ENCODE results near the gene DAAM2. TPM values are rescaled to one million over a fixed set of nuclear protein-coding genes. Genes with fewer than 3 reads are reported as not detected.

DAAM2 gene
- total and polyA plus RNA-seq, 8 donors = 9.3 to 78.8 (median 19.3) TPM

DNA sequence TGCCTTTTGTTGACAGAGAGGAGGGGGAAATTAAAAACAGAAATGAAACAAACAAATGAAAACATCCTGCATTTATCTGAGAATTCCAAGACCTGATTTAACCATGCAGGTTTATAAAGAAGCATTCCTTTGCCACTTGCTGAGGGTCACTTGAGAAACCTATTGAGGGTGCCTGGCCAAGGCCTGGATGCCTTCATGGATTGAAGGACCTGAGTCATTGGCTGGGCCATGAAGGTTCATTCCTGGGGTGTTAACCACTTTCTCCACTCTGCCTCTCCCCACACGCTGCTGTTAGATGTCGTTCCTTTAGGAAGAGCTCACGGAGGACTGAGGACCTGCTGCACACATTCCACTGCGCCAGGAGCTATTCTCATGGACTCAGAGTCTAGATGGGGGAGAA, 49.7 kb downstream of the DAAM2 start:
- no peak for DNase-seq
- Histone ChIP-seq H3K4me3 (no peak overlapping the region), H3K27me3 (no peaks in the 10 kb centered on the region), H3K9me3 (no peaks in the 10 kb centered on the region), H3K27ac (peak overlapping the region in 1 of 5 donors; percentile 17), H3K4me1 (peaks cover 0 to 62% (median 16%) of the 10 kb centered on the region in 4 donors), H3K36me3 (no peaks in the 10 kb centered on the region)
- WGBS, 5 donors = 90 to 100% (median 92%) methylated on average over 4 of the region's 4 CpGs
- intact Hi-C loops (cut with DNase I; ENCODE audit: low total_unique reads) = no loop called here
- TF ChIP-seq POLR2AphosphoS5 (IDR thresholded peaks at IDR 0.05) (no peak), EP300 (IDR thresholded peaks at IDR 0.05) (no peak)
- TF ChIP-seq, protein P1, sequence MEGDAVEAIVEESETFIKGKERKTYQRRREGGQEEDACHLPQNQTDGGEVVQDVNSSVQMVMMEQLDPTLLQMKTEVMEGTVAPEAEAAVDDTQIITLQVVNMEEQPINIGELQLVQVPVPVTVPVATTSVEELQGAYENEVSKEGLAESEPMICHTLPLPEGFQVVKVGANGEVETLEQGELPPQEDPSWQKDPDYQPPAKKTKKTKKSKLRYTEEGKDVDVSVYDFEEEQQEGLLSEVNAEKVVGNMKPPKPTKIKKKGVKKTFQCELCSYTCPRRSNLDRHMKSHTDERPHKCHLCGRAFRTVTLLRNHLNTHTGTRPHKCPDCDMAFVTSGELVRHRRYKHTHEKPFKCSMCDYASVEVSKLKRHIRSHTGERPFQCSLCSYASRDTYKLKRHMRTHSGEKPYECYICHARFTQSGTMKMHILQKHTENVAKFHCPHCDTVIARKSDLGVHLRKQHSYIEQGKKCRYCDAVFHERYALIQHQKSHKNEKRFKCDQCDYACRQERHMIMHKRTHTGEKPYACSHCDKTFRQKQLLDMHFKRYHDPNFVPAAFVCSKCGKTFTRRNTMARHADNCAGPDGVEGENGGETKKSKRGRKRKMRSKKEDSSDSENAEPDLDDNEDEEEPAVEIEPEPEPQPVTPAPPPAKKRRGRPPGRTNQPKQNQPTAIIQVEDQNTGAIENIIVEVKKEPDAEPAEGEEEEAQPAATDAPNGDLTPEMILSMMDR (IDR thresholded peaks at IDR 0.05) = no peak

DNA sequence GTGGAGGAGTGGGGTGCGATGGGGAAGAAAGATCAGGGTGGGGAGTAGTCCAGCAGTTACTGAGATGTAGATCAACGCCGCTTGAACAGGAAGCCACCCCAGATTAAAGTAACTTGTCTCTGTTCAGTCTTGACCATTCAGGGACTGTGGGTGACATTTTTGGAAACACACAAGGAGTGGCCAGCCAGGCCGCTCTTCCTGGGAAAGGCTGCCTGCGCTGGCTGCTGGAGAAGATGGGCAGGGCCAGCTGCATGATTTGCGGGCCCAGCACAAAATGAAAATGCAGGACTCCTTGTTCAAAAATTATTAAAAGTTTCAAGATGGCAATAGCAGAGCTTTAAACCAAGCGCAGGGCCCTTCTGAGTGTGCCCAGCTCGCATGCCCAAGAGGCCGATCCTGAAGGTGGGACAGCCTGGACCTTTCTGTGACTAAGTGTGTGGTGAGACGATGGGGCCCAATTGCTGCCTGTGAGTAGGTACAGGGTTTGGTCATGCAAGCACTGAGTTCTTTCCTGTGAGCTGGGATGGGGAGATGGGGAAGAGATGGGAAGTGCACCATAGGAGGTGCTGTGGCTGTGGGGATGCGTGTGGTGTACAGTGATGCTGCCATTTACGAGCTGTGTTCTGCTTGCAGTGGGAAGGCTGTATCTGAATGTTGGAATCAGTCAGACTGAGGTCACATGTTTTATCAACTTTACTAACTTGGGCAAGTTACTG, 51.3 kb downstream of the DAAM2 start:
- Histone ChIP-seq H3K36me3 (no peaks in the 10 kb centered on the region), H3K9me3 (no peaks in the 10 kb centered on the region), H3K27ac (peak overlapping the region in 2 of 5 donors; percentile 0 to 46), H3K4me3 (no peak overlapping the region), H3K27me3 (no peaks in the 10 kb centered on the region), H3K4me1 (peaks cover 10 to 77% (median 29%) of the 10 kb centered on the region in 4 donors)
- intact Hi-C loops (cut with DNase I; ENCODE audit: low total_unique reads) = no loop called here
- TF ChIP-seq, protein P1 (IDR thresholded peaks at IDR 0.05) = no peak
- TF ChIP-seq EP300 (IDR thresholded peaks at IDR 0.05) (no peak), POLR2A (IDR thresholded peaks at IDR 0.05) (no peak), POLR2AphosphoS5 (IDR thresholded peaks at IDR 0.05) (no peak)
- DNase-seq = no peak
- WGBS, 5 donors = 76 to 87% (median 82%) methylated on average over 12 of the region's 12 CpGs

DNA sequence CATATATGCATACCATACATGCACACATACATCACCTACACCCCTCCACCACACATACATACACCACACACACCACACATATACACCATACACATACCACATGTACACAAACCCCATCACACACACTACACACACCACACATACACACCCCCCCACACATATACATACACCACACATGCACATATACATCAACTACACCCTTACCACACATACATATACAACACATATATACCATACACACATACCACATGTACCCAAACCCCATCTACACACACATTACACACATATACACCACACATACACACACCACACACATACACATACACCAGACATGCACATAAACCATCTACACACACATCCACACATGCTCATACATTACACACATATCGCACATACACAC, 52.7 kb downstream of the DAAM2 start:
- TF ChIP-seq EP300 (IDR thresholded peaks at IDR 0.05) (no peak), POLR2A (IDR thresholded peaks at IDR 0.05) (no peak), POLR2AphosphoS5 (IDR thresholded peaks at IDR 0.05) (no peak)
- TF ChIP-seq, protein P1 (IDR thresholded peaks at IDR 0.05) = no peak
- Histone ChIP-seq H3K27me3 (no peaks in the 10 kb centered on the region), H3K4me1 (peaks cover 22 to 81% (median 36%) of the 10 kb centered on the region in 4 donors), H3K4me3 (no peak overlapping the region), H3K36me3 (no peaks in the 10 kb centered on the region), H3K27ac (no peak overlapping the region), H3K9me3 (no peaks in the 10 kb centered on the region)
- intact Hi-C loops (cut with DNase I; ENCODE audit: low total_unique reads) = no loop called here
- DNase-seq = no peak
- WGBS, 5 donors = 97 to 100% (median 100%) methylated on average over 1 of the region's 1 CpG

DNA sequence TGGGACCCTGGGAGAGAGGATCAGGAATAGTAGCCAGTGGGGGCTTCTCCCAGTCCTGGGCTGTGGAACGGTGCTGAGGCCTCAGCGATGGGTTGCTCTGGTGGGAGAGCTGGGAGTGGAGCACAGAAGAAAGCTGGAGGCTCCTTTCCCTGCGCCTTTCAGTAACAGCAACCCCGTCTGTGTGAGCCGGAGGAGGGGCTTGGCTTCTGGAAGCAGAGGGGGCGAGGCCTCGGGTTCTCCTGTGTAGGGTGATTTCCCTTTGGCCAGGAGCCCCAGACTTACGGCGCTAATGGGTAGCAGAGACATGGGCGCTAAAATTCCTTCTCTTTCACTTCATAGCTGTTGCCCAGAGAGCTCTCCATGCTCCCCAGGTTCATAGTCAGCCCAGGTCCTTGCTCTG, 55.0 kb downstream of the DAAM2 start:
- DNase-seq = peak; percentile 66 to 85
- WGBS, 5 donors = 33 to 47% (median 43%) methylated on average over 8 to 10 of the region's 10 CpGs
- H3K36me3 ChIP-seq = no peaks in the 10 kb centered on the region
- H3K4me3 ChIP-seq = peak overlapping the region in 1 of 4 donors; percentile 8
- no peaks in the 10 kb centered on the region for H3K9me3 ChIP-seq
- TF ChIP-seq POLR2A (IDR thresholded peaks at IDR 0.05) (no peak), POLR2AphosphoS5 (IDR thresholded peaks at IDR 0.05) (no peak), EP300 (IDR thresholded peaks at IDR 0.05) (no peak)
- TF ChIP-seq, protein P1 (IDR thresholded peaks at IDR 0.05) = no peak
- peaks cover 27 to 86% (median 48%) of the 10 kb centered on the region in 4 donors for H3K4me1 ChIP-seq
- H3K27ac ChIP-seq = peak overlapping the region in 3 of 5 donors; percentile 16 to 45 (median 26)
- no peaks in the 10 kb centered on the region for H3K27me3 ChIP-seq
- intact Hi-C loops (cut with DNase I; ENCODE audit: low total_unique reads) = no loop called here

All from stomach (tissue), 9 donors.